ENCODE data around the gene BABAM2. TPM values are rescaled to one million over a fixed set of nuclear protein-coding genes. Genes with fewer than 3 reads are reported as not detected.

BABAM2 gene
- total RNA-seq, 4 donors from 2014 or later, result 33.2 to 70.3 (median 38.6) TPM

DNA sequence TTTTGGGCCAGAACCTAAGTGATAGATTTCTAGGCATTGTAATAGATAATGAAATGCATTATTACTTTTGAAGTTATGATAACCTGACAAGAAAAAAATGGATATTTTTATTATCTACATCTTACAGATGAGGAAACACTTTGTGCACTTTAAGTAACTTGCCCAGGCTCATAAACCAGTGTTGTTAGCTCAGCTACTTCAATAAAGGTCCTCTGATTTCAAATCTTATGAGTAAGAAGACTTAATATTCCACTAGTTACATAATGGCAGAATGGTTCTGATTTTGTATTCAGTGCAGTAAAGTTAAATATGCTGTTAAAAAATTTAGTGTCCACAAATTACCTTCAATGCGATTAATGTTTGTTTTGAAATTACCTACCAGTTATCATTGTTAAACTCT is 199.0 kb downstream of the BABAM2 start:
- H3K4me1 ChIP-seq, result peaks cover 0 to 2% of the 10 kb centered on the region in 2 donors
- H3K27me3 ChIP-seq, result no peaks in the 10 kb centered on the region
- H3K9me3 ChIP-seq, result no peaks in the 10 kb centered on the region
- intact Hi-C loops (cut with DNase I), result no loop called here
- no peak overlapping the region for H3K4me3 ChIP-seq (replicated peaks in 1 of 3)
- WGBS, 2 donors, result 95 to 97% methylated on average over 1 of the region's 1 CpG
- TF ChIP-seq, protein P1, sequence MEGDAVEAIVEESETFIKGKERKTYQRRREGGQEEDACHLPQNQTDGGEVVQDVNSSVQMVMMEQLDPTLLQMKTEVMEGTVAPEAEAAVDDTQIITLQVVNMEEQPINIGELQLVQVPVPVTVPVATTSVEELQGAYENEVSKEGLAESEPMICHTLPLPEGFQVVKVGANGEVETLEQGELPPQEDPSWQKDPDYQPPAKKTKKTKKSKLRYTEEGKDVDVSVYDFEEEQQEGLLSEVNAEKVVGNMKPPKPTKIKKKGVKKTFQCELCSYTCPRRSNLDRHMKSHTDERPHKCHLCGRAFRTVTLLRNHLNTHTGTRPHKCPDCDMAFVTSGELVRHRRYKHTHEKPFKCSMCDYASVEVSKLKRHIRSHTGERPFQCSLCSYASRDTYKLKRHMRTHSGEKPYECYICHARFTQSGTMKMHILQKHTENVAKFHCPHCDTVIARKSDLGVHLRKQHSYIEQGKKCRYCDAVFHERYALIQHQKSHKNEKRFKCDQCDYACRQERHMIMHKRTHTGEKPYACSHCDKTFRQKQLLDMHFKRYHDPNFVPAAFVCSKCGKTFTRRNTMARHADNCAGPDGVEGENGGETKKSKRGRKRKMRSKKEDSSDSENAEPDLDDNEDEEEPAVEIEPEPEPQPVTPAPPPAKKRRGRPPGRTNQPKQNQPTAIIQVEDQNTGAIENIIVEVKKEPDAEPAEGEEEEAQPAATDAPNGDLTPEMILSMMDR (IDR thresholded peaks at IDR 0.05), result no peak
- TF ChIP-seq POLR2A (IDR thresholded peaks at IDR 0.05), result no peak
- no peak overlapping the region for H3K27ac ChIP-seq
- H3K36me3 ChIP-seq, result no peaks in the 10 kb centered on the region
- DNase-seq, result no peak

DNA sequence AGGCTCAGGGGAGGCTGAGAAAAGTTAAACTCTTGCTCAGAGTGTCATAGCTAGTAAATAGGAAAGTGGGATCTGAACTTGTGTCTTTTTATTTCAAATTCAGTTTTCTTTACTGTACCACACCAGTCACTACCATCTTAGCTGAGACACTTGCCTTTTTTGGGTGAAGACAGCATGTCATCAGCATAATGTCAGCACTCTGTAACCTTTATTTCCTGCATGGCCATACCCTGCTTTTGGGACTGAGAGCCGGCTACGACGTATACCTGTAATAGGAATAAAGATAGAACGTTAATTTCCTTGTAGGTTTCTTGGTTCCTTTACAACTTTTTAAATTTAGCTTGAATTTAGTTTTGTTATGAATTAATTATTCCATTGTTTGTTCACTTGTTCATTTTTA is 202.8 kb downstream of the BABAM2 start:
- TF ChIP-seq, protein P1 (IDR thresholded peaks at IDR 0.05), result no peak
- TF ChIP-seq POLR2A (IDR thresholded peaks at IDR 0.05), result no peak
- H3K4me1 ChIP-seq, result no peaks in the 10 kb centered on the region
- H3K36me3 ChIP-seq, result no peaks in the 10 kb centered on the region
- intact Hi-C loops (cut with DNase I), result no loop called here
- H3K27ac ChIP-seq, result no peak overlapping the region
- WGBS, 2 donors, result 85 to 90% methylated on average over 4 of the region's 4 CpGs
- no peak overlapping the region for H3K4me3 ChIP-seq (replicated peaks in 1 of 3)
- DNase-seq, result no peak
- H3K27me3 ChIP-seq, result no peaks in the 10 kb centered on the region
- H3K9me3 ChIP-seq, result no peaks in the 10 kb centered on the region

DNA sequence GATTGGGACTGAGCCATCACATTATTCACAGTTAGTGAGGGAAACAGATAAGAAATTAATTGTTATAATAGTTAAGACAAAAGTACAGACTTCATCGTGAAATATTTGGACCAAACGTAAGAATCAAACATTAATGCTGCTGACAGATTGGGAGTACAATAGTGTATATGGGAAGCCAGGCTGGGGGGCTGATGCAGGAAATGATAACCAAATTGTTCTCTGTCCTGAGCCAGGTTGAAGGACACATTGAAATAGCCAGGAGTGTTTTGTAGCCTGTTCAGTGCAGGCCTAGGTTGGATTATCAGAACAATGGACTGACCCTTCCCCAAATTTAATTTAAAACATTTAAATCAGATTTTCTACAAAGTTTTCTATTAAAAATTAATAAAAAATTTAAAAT is 203.2 kb downstream of the BABAM2 start:
- no peak for TF ChIP-seq POLR2A (IDR thresholded peaks at IDR 0.05)
- TF ChIP-seq, protein P1 (IDR thresholded peaks at IDR 0.05), result no peak
- H3K27ac ChIP-seq, result no peak overlapping the region
- H3K27me3 ChIP-seq, result no peaks in the 10 kb centered on the region
- 76 to 83% methylated on average over 2 of the region's 2 CpGs for whole genome bisulfite sequencing, 2 donors
- H3K9me3 ChIP-seq, result no peaks in the 10 kb centered on the region
- intact Hi-C loops (cut with DNase I), result no loop called here
- DNase-seq, result no peak
- H3K4me1 ChIP-seq, result no peaks in the 10 kb centered on the region
- H3K36me3 ChIP-seq, result no peaks in the 10 kb centered on the region
- H3K4me3 ChIP-seq (replicated peaks in 1 of 3), result no peak overlapping the region

DNA sequence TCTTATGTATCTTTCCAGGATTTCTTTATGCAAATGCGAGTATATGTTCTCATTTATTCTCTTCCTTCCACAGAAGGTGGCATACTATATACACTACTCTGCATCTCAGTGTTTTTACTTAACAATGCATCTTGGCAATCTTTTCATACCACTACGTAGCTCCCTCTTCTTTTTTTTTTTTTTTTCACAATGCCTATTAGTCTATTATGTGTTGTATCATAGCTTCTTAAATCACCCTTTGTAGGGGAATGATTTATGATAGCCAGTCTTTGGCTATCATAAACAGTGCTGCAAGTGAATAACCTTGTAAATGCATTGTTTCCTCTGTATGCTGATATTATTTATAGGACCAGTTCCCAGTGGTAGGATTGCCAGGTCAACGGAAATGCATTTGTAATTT is 204.2 kb downstream of the BABAM2 start:
- H3K4me3 ChIP-seq (replicated peaks in 1 of 3), result no peak overlapping the region
- H3K4me1 ChIP-seq, result no peaks in the 10 kb centered on the region
- no peak for TF ChIP-seq POLR2A (IDR thresholded peaks at IDR 0.05)
- TF ChIP-seq, protein P1 (IDR thresholded peaks at IDR 0.05), result no peak
- intact Hi-C loops (cut with DNase I), result no loop called here
- no peaks in the 10 kb centered on the region for H3K36me3 ChIP-seq
- H3K27ac ChIP-seq, result no peak overlapping the region
- no peaks in the 10 kb centered on the region for H3K27me3 ChIP-seq
- H3K9me3 ChIP-seq, result no peaks in the 10 kb centered on the region
- 92% methylated on average over 3 of the region's 3 CpGs for WGBS, 2 donors
- DNase-seq, result no peak

DNA sequence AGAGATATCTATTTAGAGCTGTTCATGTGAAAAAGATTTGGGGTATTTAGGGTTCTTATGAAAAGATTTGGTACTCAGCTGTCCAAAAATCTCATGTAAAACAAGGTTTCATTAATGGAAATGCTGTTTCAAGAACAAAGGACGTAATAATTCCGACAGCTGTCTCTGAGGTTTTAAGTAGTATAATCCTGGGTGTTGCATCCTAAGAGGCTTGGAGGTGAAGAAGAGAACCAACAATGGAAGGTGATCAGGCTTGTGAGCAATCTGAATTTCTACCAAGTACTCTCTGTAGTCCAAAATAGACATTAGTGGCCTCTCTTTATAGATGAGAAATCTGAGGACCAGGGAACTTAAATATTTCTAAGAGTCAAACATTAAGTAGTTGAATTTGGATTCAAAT is 205.1 kb downstream of the BABAM2 start:
- no peaks in the 10 kb centered on the region for H3K36me3 ChIP-seq
- intact Hi-C loops (cut with DNase I), result no loop called here
- H3K27me3 ChIP-seq, result no peaks in the 10 kb centered on the region
- H3K4me1 ChIP-seq, result no peaks in the 10 kb centered on the region
- no peak for TF ChIP-seq POLR2A (IDR thresholded peaks at IDR 0.05)
- TF ChIP-seq, protein P1 (IDR thresholded peaks at IDR 0.05), result no peak
- 96 to 97% methylated on average over 2 of the region's 2 CpGs for WGBS, 2 donors
- no peak overlapping the region for H3K4me3 ChIP-seq (replicated peaks in 1 of 3)
- DNase-seq, result no peak
- no peak overlapping the region for H3K27ac ChIP-seq
- no peaks in the 10 kb centered on the region for H3K9me3 ChIP-seq

All from thyroid gland (tissue), 4 donors.